ENCODE measurements around the gene LRMDA. TPM values are rescaled to one million over a fixed set of nuclear protein-coding genes. Genes with fewer than 3 reads are reported as not detected.

Gene LRMDA
- total RNA-seq, 2 donors from 2014 or later = 14.4 to 18.0 TPM

DNA sequence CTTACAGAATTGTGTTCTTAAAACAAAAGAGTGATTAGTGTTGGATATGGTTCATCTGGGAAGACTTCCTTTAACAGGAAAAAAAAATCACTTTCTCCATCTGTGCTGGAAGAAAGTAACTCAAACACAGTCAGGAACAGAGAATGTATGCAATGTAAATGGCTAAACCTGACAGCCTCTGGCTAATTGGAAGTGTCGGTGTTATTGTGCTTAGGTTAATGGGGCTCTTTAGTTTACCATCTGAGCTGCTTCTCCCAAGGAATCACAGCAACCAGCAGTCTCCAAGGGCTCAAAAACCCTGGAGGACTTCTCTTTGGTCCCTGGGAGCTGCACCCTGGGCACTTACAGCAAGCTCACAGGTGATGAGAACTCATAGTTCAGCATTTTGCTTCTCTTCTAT lies 724.5 kb downstream of the LRMDA start:
- intact Hi-C loops (cut with DNase I) = no loop called here
- DNase-seq (ENCODE audit: low spot score) = no peak

DNA sequence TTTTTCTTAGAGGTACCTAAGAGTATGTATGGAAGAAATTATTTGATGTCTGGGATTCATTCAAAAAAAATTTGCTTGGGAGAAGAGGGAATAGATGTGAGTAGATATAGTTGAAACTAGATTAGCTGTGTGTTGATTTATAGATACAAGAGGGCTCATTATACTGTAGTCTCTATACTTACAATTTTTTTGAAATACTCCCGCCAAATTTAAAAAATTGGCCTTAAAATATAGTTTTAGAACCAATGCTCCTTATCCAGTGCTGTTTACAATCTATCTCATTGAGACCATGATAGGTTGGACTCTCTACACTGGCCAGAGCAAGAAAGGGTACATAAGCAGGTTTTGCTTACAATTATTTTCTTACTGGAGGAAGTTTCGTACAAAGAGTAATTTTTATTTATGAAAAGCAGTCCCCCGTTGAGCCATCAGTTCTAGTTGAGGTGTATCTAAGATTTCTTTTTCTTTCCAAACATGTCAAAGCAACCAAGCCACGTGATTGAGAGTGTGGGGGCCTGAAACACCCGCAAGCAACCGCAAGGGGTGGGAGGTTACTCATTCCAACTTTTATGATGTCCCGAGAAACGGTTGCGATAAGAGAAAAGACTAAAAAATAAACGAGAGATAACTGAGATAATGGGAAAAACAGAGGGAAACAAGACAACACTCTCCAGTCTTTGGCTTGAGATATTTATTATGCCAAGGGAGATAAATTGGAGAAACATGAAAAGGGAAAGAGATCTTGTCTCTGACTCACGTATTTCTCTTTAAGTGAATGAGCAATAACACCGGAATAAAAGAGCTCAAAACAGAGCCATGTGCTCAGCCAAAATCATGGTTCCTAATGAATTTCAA lies 729.2 kb downstream of the LRMDA start:
- intact Hi-C loops (cut with DNase I) = loop anchor here in 1 of 2 donors (1.0 kb wide), 1 partner anchor 32 kb away; no protein-coding TSS in a partner anchor
- DNase-seq (ENCODE audit: low spot score) = no peak

DNA sequence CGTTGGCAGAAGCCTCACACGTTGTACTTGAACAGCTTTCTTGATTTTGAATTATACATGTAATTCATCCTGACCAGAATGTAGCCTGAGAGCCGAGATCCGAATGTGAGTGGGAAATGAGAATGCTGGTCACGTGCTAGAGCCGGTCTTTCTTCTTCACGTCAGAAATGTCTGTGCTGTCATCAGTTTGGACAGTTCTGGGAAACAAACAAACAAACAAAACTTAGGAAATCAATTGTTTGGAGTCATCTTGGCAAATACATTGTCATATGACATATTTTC lies 729.8 kb downstream of the LRMDA start:
- DNase-seq (ENCODE audit: low spot score) = no peak

DNA sequence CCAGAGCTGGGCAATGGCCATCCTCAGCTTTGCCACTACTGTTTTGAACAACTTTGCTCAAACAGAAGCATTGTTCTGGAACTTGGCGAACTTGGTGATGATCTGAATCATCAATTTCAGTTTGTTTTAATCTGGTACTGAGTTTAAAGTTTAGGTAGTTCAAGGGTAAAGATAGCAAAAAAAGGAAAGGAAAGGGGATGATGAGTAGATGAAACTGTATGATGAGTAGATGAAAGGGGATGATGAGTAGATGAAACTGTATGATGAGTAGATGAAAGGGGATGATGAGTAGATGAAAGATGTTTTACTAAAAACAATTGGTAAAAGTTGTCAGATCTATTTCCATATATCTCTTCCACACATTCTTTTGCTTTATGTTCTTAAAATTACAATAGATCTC lies 737.0 kb downstream of the LRMDA start:
- no peak for DNase-seq (ENCODE audit: low spot score)
- intact Hi-C loops (cut with DNase I) = no loop called here

More for the DNA sequence above, 729.8 kb downstream of the LRMDA start:
- intact Hi-C loops (cut with DNase I) = no loop called here

DNA sequence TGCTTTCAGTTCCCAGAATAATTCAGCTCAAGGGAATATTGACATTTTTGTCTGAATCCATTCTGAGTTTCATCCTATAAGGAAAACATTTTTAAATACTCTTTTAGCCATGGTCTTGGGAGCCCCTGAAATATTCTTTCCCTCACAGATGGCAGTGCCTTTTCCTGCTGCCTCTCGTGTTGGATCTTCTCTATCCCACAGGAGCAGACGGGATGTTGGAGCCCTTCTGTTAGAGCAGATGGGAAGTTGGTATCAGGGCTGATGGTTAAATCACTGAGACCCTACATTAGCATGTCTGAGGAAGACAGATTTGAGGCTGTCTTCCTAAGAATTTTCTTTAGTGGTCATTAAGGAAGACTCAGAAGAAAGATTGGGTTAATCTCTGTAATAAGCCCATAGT lies 737.8 kb downstream of the LRMDA start:
- intact Hi-C loops (cut with DNase I) = no loop called here
- no peak for DNase-seq (ENCODE audit: low spot score)

DNA sequence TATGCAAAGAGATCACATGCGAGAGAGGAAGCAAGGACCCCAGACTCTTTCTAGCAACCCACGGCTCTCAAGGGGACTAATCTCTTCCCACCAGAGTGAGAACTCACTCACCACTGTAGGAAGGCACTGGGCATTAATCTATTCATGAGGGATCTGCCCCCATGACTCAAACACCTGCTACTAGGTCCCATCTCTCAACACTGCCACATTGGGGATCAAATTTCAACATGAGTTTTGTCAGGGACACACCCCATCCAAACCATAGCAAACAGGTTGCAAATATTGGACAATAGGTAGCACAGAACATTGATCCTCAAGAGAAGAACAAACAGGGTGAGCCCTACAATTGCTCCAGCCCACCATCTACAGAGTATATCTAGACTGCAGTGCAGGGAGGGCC lies 740.6 kb downstream of the LRMDA start:
- intact Hi-C loops (cut with DNase I) = no loop called here
- DNase-seq (ENCODE audit: low spot score) = no peak

DNA sequence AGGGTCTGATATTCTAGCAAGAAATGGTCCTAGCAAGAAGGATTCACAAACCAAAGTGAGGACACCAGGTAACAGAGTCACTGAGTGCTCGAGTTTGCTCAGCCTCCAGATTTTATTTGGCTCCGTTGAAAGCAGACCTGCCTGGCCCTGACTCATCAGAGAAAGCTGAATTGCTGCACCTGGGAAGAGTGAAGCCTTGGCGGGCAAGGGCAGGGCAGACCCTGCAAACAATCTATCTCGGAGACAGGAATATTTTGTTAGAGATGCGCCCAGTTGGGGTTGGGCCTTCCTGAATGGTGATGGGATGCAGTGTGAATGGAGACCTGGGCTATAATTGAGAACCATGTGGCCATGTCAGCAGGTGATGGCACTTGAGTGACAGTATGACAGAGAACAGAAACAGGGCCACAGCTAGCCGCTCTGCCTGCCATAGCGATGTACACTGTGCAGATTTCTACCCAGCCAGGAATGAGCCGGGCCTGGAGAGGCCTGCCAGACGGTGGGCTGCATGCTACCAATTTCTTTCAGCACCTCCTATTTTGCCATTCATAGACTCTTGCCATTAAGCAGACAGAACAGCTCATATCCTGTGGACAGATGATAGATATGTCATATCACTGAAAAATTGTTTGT lies 744.2 kb downstream of the LRMDA start:
- intact Hi-C loops (cut with DNase I) = no loop called here
- DNase-seq (ENCODE audit: low spot score) = no peak

DNA sequence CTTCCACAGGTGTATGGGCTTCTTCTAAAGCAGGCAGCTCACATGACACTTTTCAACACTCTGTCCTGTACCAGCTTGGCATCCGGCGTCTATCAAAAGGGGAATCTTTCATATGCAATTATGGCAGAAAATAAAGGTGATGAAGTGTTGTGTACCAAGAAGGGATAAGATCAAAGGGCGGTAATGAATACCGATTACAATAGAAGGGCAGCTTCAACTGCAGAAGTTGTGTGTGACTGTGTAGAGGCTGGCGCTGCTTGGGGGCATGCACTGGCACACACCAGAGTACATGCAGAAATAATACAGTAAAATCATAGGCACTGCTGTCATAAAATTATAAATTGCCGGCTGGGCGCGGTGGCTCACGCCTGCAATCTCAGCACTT lies 744.7 kb downstream of the LRMDA start:
- DNase-seq (ENCODE audit: low spot score) = no peak
- intact Hi-C loops (cut with DNase I) = no loop called here

DNA sequence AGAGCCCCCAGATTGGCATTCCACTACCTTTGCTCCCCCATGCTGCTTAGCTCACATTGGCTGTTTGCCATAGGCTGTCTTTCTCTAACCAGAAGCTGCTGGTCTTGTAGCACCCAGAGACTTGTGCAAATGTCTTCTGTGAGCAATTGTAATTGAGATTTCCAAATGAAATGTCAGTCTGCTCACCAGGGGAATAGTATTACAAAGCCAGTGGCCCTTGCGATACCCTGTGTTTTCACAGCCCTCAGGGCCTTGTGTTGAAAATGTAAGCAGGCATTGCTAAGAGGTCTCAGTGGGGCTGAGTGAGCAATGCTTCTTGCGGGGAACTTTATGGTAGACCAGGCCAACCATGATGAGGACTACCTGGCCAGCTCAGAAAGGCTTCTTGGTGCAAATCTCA lies 746.5 kb downstream of the LRMDA start:
- intact Hi-C loops (cut with DNase I) = no loop called here

DNA sequence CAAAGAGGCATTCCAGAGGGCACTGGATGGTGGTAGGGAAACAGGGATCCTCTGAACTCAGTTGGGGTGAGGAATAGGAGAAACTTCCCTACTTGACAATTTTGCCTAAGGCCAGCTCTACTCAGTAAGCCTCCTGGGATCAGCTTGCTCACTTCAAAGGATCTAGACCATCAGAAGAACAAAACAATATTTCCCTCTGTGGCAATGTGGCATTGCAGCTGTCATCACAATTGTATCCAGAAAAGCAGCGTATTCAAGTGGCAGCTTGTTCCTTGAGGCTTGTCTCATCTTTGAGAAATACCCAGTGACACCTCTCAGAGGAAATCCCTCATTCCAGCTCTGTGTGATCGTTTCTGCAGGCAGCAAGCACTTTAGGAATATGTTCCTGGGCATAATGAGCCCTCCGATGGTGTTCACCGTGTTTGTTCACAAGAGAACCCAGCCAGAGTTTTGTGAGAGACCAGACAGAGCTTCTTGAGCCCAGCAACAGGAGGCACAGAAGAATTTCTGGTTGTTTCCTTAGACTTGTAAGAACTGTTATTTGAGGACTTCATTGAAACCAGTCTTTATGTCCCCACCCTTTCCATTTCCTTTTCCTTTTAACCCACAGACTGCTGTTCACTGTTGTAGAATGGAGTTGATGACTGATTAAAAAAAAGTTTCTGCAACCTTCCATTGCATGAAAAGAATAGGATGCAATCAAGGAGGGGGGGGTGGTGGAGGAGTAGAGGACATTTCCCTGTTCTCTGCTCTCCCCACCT lies 747.3 kb downstream of the LRMDA start:
- intact Hi-C loops (cut with DNase I) = loop anchor here in 1 of 2 donors (1.0 kb wide), 1 partner anchor 18 kb away; no protein-coding TSS in a partner anchor

More for the DNA sequence above, 746.5 kb downstream of the LRMDA start:
- no peak for DNase-seq (ENCODE audit: low spot score)

DNA sequence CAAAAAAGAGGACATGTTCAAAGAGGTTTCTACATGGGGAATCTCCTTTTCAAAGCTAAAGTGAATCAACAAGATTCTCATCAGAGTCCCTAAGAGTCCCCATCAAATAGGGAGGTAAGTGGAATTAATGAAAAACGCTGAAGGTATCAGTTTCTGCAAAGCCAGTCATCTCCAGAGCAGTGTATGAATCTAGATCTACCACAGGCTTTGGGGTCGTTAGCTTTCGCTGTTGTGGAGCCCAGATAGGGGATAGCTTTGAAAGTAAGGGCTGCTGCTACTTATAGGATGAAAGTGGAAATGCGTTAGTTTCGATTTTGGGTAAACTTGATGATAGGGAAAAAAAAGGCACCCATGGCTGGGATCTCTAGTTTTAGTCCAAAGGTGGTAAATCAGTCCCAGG lies 748.4 kb downstream of the LRMDA start:
- intact Hi-C loops (cut with DNase I) = loop anchor here in 1 of 2 donors (1.0 kb wide), 1 partner anchor 16 kb away; no protein-coding TSS in a partner anchor
- DNase-seq (ENCODE audit: low spot score) = no peak

More for the DNA sequence above, 747.3 kb downstream of the LRMDA start:
- DNase-seq (ENCODE audit: low spot score) = no peak

DNA sequence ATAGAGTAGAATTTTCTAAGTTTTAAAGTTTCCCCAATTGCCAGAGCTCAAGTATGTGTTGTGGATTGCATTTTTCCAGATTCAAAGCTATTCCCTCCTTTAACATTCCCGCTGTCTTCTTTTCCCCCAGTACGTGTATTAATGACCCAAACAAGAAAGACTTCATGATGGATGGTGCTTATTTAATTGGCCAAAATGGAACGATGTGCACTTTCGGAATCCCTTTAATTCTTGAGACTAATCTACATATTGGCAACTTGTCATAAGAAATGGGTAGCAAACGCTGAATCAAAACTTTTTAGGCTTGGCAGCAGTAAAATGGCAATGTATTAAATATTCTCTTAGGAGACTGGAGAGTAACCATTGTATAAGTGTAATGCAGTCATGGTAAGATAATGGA lies 753.2 kb downstream of the LRMDA start:
- intact Hi-C loops (cut with DNase I) = no loop called here
- DNase-seq (ENCODE audit: low spot score) = no peak

DNA sequence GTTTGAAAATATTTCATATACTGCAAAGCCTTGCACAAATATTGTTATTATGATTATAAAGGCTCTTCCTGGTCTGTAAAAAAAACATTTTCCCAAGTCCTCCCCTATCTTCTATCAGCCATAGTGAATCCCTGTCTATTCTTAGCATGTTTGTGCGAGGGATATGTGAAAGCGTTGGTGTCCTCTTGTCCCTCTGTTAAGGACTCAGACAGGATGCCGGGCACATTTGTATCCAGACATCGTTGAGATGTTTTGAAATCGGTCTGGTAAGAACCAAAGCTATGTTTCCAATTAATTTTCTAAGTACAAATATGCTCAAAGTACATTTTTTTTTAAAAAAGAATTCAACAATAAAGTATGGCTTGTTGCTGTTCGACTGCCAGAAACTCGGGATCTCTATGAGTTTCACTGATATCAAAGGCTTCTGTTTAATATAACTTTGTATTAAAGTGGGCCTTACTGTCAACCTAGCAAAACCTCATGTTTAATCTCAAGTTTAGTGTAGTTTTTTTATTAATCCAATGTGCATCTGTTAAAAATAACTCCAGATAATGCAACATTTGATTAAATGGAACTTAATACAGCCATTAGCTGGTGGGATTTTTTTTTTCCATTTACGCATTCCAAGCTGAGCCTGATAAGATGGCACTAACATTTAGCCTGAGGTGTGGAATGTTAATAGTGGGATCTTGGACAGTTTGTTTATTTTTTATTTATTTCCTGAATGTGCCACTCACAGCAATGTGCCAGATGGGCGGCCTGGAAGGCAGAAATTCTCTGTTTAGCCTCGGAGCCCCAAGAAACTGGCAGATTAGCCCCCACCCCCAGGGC lies 754.3 kb downstream of the LRMDA start:
- no peak for DNase-seq (ENCODE audit: low spot score)
- intact Hi-C loops (cut with DNase I) = no loop called here

DNA sequence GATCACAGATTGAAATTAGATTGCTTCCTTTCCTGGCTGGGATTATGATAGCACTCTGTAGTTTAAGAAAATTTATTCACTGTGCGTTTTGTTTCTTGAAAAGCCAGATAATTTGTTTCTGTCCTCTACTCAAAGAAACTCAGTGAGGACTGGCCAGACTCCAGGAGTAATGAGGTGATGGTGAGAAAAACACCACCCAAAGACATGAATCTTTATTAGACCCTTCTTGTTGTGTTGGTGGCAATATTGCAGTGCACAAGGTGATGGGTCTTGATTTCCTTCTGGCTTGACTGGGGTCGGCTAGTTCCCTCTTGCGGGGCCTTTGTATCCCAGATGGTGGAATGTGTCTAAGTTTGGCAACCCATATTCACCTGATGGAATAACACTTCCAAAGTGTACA lies 756.8 kb downstream of the LRMDA start:
- DNase-seq (ENCODE audit: low spot score) = no peak
- intact Hi-C loops (cut with DNase I) = no loop called here

DNA sequence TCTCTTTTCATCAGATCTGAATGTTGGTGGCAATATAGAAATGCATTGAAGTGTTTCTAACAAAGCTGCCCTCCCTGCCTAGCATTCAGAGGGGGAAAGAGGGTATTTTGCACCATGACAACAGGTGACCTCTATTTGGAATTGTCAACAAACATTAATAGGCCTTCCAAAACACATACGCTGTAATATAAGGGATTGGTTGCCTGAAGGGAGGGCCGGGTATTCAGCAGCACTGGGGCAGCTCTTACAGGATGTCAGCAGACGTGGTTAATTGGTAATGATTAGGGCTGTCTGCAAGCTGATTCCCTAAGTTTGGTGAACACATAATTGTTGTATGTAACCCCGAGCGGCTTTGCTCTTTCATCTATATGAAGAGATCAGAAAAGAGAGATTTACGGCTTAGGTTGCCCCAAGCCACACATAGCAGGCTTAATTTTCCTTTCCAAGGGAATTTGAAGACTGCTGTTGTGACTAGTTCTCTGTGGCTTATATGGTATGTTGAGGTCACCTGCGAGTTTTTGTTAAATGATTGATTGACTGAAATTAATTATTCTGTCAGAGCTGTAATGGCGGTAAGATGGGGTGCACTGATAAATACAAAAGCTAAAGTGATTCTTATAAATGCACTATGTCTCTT lies 759.3 kb downstream of the LRMDA start:
- intact Hi-C loops (cut with DNase I) = no loop called here
- DNase-seq (ENCODE audit: low spot score) = no peak

DNA sequence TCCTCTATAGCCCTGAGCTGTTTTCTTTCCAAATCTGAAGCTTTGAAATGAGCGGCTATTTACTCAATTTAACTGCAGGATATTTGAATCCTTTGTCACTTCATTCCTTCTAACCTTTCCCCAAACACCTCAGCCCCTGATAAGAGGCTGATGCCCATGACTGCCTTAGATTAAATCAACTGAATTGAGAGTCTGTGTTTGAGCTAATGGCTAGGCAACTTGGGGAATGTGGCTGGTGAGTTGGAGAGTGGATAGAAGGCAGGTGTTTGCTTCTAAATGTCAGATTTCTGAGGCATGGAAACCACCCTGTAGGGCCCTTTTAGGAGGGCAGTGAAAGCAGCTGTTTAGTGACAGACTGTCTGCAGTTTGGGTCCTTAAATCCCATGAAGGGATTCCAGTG lies 759.9 kb downstream of the LRMDA start:
- no peak for DNase-seq (ENCODE audit: low spot score)
- intact Hi-C loops (cut with DNase I) = no loop called here

DNA sequence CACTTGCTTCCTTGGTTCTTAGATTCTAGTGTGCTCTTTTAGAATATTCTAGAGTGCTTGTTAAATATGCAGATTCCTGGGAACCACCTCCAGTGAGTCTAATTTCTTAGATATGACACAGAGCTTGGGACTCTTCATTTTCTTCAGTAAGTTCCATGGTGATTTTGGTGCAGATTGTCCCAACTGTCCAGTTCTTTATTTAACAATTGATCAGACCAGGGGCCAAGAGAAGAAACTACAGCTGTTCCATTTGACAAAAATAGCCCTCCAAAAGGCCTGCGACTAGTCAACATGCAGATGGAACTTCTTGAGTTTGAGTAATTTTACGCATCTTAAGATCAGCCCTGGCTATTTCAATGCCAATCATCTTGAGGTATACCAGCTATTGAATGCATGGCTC lies 760.7 kb downstream of the LRMDA start:
- intact Hi-C loops (cut with DNase I) = no loop called here
- no peak for DNase-seq (ENCODE audit: low spot score)

DNA sequence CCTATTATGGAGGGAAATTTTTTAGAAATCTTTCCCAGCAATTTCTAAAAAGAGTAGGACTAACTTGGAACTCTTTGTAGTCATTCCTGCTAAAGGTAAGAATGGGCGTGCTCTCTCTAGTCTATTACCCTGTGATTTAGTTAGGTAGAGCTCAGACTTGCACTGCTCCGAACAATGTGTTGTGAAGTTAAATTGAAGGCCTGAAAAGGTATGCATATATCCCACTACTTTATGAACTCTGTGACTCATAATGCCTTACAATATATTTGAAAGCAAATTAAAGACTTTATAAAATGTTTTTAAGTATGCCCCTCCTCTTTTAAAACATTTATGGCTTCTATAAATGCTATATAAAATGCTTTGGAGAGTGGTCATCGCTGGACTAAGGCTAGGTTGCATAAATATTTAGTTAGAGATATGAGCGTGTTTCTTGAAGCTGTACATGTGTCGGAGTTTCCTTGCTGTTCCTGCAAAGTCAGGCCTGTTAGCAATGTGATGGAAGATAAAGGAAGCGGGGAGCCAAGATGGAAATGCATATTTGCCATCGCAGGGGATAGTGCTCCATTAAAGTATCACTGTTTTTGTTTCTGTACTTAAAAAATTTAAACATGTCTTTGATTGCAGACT lies 761.4 kb downstream of the LRMDA start:
- intact Hi-C loops (cut with DNase I) = no loop called here

More for the DNA sequence above, 761.4 kb downstream of the LRMDA start:
- no peak for DNase-seq (ENCODE audit: low spot score)

All from posterior vena cava (tissue), 2 donors.